Hepatocyte (in vitro differentiated cells): ENCODE data around the gene SAMD4A. TPM values are rescaled to one million over a fixed set of nuclear protein-coding genes. Genes with fewer than 3 reads are reported as not detected.

ENCODE experiments used
- DNase-seq: peaks from one replicate; pipeline ENCODE4 v3.0.0-alpha.2; 2016; ENCODE audit warnings: low spot score
- H2AFZ ChIP-seq: fragments of 200-600 bp; sonication (generic); 2 replicates; pipeline ENCODE4 v1.6.0; 2016; ENCODE audit warnings: antibody characterized with exemption, mild to moderate bottlenecking
- H3K27ac ChIP-seq: fragments of 200-600 bp; sonication (generic); 2 replicates; pipeline ENCODE4 v1.5.1; 2016; ENCODE audit warnings: mild to moderate bottlenecking
- H3K27me3 ChIP-seq: fragments of 200-600 bp; sonication (generic); 2 replicates; pipeline ENCODE4 v1.6.1; 2016
- H3K36me3 ChIP-seq: fragments of 200-600 bp; sonication (generic); replicated peaks from 2 replicates; pipeline ENCODE4 v1.5.1; 2016; ENCODE audit warnings: low read depth; ENCODE audit not compliant: insufficient read depth
- H3K4me1 ChIP-seq: fragments of 200-600 bp; sonication (generic); 2 replicates; pipeline ENCODE4 v1.5.1; 2016; ENCODE audit warnings: mild to moderate bottlenecking, moderate library complexity; ENCODE audit not compliant: insufficient read depth
- H3K4me2 ChIP-seq: fragments of 200-600 bp; sonication (generic); 2 replicates; pipeline ENCODE4 v1.6.0; 2016
- H3K4me3 ChIP-seq: fragments of 200-600 bp; sonication (generic); 2 replicates; pipeline ENCODE4 v1.5.1; 2016; ENCODE audit warnings: mild to moderate bottlenecking
- H3K79me2 ChIP-seq: fragments of 200-600 bp; sonication (generic); 2 replicates; pipeline ENCODE4 v1.6.0; 2017; ENCODE audit warnings: mild to moderate bottlenecking
- H3K9me2 ChIP-seq: fragments of 200-600 bp; sonication (generic); replicated peaks from 2 replicates; pipeline ENCODE4 v1.6.0; 2017; ENCODE audit warnings: mild to moderate bottlenecking; ENCODE audit not compliant: insufficient read depth
- H3K9me3 ChIP-seq: fragments of 200-600 bp; sonication (generic); 2 replicates; pipeline ENCODE4 v1.5.1; 2016; ENCODE audit warnings: low read depth, mild to moderate bottlenecking
- H4K20me1 ChIP-seq: fragments of 200-600 bp; sonication (generic); 2 replicates; pipeline ENCODE4 v1.6.0; 2016; ENCODE audit warnings: mild to moderate bottlenecking; ENCODE audit not compliant: insufficient read depth, poor library complexity, severe bottlenecking
- EZH2 ChIP-seq: fragments of 200-600 bp; sonication (generic); IDR thresholded peaks from 2 replicates; pipeline ENCODE4 v1.6.1; 2016; ENCODE audit warnings: antibody characterized with exemption, mild to moderate bottlenecking, borderline replicate concordance
- EZH2phosphoT487 ChIP-seq: fragments of 200-600 bp; sonication (generic); IDR thresholded peaks from one replicate; pipeline ENCODE4 v1.6.1; 2018; ENCODE audit warnings: antibody characterized with exemption, mild to moderate bottlenecking, low read depth, moderate library complexity; ENCODE audit not compliant: unreplicated experiment, severe bottlenecking
- WGBS: methylation state at CpG from one replicate; pipeline ENCODE4 v1.1.6; 2016; ENCODE audit warnings: low lambda C conversion rate; ENCODE audit errors: missing lambda C conversion rate; 5-methylcytosine and 5-hydroxymethylcytosine counted together
- polyA plus RNA-seq: library from polyadenylated mRNA; unstranded; fragments of >200 nt; fragmentation: Nextera tagmentation; extraction: Ambion mirVana; gene quantifications from 2 replicates; pipeline ENCODE4 v1.2.1, GENCODE V29; 2016
- total RNA-seq: library from RNA; depleted of rRNA; stranded (reverse); fragments of >200 nt; gene quantifications from 2 replicates; pipeline ENCODE4 v1.2.3, GENCODE V29; 2014
- TF ChIP-seq, protein P1 (sequence below): fragments of 200-600 bp; sonication (generic); IDR thresholded peaks from 2 replicates; pipeline ENCODE4 v1.5.1; 2016; ENCODE audit warnings: antibody characterized with exemption, mild to moderate bottlenecking; ENCODE audit not compliant: poor library complexity

Gene SAMD4A
- total and polyA plus RNA-seq, 2 experiments from 2014 or later = 10.5 to 15.7 TPM

DNA sequence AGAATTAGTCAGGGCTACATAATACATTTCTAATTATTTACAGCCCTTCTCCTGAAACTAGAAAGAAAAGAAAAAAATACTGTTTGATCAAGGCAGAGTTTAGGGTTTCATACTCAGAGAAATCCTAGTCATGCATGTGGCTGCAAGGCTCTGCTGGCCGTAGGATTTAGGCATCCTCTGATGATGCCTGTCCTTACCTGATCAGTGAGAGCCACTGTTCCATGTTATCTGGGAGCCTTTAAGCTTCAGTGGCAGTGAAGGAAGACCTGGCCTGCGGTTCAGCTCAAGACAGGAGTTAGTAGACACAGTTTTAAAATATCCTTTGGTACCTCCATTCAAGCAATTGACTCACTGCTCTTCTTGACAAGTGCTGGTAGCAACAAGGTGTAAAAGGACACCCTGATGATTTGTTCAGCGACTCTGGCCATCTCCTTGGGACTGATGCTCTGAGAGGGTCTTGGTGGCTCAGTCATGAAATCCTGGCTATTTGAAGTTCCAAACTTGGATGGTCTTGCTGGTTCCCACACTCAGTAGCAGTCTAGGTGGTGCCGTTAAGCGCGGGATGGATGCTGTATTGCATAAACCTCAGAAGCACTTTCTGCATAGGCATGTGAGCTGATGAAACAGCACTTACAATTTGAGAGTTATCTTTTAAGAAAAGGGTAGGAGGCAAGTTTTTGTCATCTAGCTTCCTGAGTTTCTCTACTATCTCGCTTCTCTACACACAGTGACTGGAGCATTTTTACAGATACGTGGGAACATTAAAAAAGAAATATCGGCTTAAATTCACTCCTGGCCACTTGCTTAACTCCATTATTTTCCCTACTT is 162.0 kb downstream of the SAMD4A start:
- no peaks in the 10 kb centered on the region for H3K27me3 ChIP-seq
- no peak for DNase-seq
- H3K4me2 ChIP-seq = no peak overlapping the region
- no peak overlapping the region for H2AFZ ChIP-seq
- peaks cover 3% of the 10 kb centered on the region for H3K79me2 ChIP-seq
- H3K9me3 ChIP-seq = no peaks in the 10 kb centered on the region
- no peaks in the 10 kb centered on the region for H4K20me1 ChIP-seq
- TF ChIP-seq EZH2phosphoT487 (no peak), EZH2 (no peak)
- TF ChIP-seq, protein P1, sequence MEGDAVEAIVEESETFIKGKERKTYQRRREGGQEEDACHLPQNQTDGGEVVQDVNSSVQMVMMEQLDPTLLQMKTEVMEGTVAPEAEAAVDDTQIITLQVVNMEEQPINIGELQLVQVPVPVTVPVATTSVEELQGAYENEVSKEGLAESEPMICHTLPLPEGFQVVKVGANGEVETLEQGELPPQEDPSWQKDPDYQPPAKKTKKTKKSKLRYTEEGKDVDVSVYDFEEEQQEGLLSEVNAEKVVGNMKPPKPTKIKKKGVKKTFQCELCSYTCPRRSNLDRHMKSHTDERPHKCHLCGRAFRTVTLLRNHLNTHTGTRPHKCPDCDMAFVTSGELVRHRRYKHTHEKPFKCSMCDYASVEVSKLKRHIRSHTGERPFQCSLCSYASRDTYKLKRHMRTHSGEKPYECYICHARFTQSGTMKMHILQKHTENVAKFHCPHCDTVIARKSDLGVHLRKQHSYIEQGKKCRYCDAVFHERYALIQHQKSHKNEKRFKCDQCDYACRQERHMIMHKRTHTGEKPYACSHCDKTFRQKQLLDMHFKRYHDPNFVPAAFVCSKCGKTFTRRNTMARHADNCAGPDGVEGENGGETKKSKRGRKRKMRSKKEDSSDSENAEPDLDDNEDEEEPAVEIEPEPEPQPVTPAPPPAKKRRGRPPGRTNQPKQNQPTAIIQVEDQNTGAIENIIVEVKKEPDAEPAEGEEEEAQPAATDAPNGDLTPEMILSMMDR = no peak
- no peak overlapping the region for H3K27ac ChIP-seq
- WGBS = 90% methylated on average over 9 of the region's 9 CpGs
- no peaks in the 10 kb centered on the region for H3K9me2 ChIP-seq
- no peaks in the 10 kb centered on the region for H3K36me3 ChIP-seq
- H3K4me3 ChIP-seq = no peak overlapping the region
- H3K4me1 ChIP-seq = no peaks in the 10 kb centered on the region

DNA sequence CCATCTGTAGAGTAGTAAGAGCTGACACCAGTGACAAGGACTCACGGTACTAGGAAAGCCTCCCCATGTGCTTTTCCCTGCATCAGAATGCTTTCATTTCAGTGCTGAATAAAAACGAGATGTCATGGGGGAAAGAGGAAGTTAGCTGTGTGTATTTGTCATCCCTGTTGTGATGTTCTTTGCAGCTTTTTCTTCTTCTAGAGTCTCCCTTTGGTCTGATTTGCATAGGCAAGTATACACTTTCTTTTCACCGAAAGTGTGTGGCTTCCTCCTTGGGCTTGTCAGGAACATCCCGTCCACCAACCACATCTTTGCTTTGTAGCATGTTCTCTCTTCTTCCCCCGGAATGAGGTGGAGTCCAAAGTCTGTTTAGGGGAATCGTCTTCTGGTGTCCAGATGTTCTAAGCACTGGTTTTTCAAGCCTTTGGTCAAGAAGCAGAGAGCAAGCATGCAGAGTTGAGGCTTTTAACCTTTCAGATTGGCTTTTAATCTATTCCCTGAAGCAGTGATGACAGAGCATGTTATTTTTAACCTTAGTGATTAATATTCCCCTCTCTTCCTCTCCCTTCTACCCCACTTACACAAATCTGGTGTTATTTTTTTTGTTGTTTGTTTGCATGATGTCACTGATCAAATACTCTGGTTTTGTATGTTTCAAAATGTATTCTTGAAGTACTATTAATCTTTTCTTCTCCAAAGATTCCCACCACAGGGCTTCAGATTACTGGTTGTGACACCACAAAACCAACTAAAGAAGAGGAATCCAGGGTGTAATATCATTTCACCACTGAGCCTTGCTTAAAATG is 163.4 kb downstream of the SAMD4A start:
- peak overlapping the region; percentile 3 for H3K4me2 ChIP-seq
- no peak overlapping the region for H2AFZ ChIP-seq
- H3K27me3 ChIP-seq = no peaks in the 10 kb centered on the region
- no peaks in the 10 kb centered on the region for H3K9me3 ChIP-seq
- H3K36me3 ChIP-seq = no peaks in the 10 kb centered on the region
- no peak overlapping the region for H3K4me3 ChIP-seq
- H3K27ac ChIP-seq = peak overlapping the region; percentile 16
- peaks cover 3% of the 10 kb centered on the region for H3K79me2 ChIP-seq
- H4K20me1 ChIP-seq = no peaks in the 10 kb centered on the region
- H3K4me1 ChIP-seq = no peaks in the 10 kb centered on the region
- no peak for DNase-seq
- no peaks in the 10 kb centered on the region for H3K9me2 ChIP-seq
- 50% methylated on average over 6 of the region's 6 CpGs for WGBS
- TF ChIP-seq EZH2phosphoT487 (no peak), EZH2 (no peak)
- TF ChIP-seq, protein P1 = no peak

DNA sequence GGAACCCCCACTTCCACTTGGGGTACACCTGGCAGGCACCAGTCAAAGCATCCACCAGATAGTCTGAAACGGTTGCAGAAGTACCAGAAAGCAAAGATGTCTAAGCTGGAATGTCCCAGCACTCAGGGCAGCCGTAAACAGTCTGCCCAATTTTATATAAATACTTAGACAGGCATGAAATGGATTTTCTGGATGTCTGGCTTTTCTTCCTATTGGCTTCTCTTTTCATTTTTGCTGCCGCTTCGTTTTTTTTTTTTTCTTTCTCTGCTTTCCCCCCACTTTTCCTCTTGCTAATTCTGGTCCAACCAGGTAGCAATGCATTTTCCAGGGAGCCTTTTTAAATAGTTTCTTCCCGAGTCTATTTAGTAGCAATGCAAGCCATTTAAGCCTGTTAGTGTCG is 168.0 kb downstream of the SAMD4A start:
- no peaks in the 10 kb centered on the region for H4K20me1 ChIP-seq
- TF ChIP-seq EZH2phosphoT487 (no peak), EZH2 (no peak)
- TF ChIP-seq, protein P1 = no peak
- H3K9me3 ChIP-seq = no peaks in the 10 kb centered on the region
- H3K36me3 ChIP-seq = no peaks in the 10 kb centered on the region
- no peak overlapping the region for H2AFZ ChIP-seq
- no peak overlapping the region for H3K4me3 ChIP-seq
- H3K27ac ChIP-seq = no peak overlapping the region
- no peaks in the 10 kb centered on the region for H3K27me3 ChIP-seq
- WGBS = 86% methylated on average over 6 of the region's 6 CpGs
- DNase-seq = no peak
- no peaks in the 10 kb centered on the region for H3K79me2 ChIP-seq
- no peaks in the 10 kb centered on the region for H3K4me1 ChIP-seq
- no peaks in the 10 kb centered on the region for H3K9me2 ChIP-seq
- no peak overlapping the region for H3K4me2 ChIP-seq
